CD4-positive, CD25-positive, alpha-beta regulatory T cell (primary cell): Measurements from ENCODE around the gene CDC73. TPM values are rescaled to one million over a fixed set of nuclear protein-coding genes. Genes with fewer than 3 reads are reported as not detected.
"Not testable (repeated sequence)": the region's sequence is repeated elsewhere in the genome, so short reads cannot be mapped to it uniquely, and the experiment has no call there.

Experiments used
- ATAC-seq, 2 donors: fragments of 150-1000 bp; cut with Tn5 transposase; one replicate each; pipeline ENCODE4 v1.10.0; 2021; ENCODE audit warnings: low read depth in 2 of 2, moderate number of reproducible peaks in 2 of 2, moderate library complexity in 1 of 2
- DNase-seq, 3 donors: peaks; one replicate each; pipeline versions ENCODE4 v3.0.0 to v3.0.0-alpha.2; 2012 to 2022; ENCODE audit warnings: mixed read lengths in 1 of 3
- H3K27ac ChIP-seq: one replicate; pipeline ENCODE4 v1.7.0; 2013; ENCODE audit warnings: mild to moderate bottlenecking, low read length; ENCODE audit not compliant: insufficient read depth, poor library complexity, severe bottlenecking
- H3K27me3 ChIP-seq: one replicate; pipeline ENCODE4 v1.7.0; 2013; ENCODE audit warnings: low read length; ENCODE audit not compliant: control insufficient read depth, insufficient read depth
- H3K36me3 ChIP-seq: one replicate; pipeline ENCODE4 v1.7.0; 2013; ENCODE audit warnings: mild to moderate bottlenecking, low read length, moderate library complexity; ENCODE audit not compliant: control insufficient read depth, insufficient read depth
- H3K4me1 ChIP-seq: 2 replicates; pipeline ENCODE4 v1.7.0; 2013; ENCODE audit warnings: mild to moderate bottlenecking, low read length; ENCODE audit not compliant: insufficient read depth, control insufficient read depth, poor library complexity, severe bottlenecking
- H3K4me3 ChIP-seq: one replicate; pipeline ENCODE4 v1.7.0; 2013; ENCODE audit warnings: low read depth, mild to moderate bottlenecking, low read length, moderate library complexity
- H3K9me3 ChIP-seq, 2 experiments: 1 replicate in 1 of 2; 2 replicates in 1 of 2; pipeline ENCODE4 v1.7.0; 2013; ENCODE audit warnings: low read length in 2 of 2, mild to moderate bottlenecking in 1 of 2, moderate library complexity in 1 of 2; ENCODE audit not compliant: control insufficient read depth in 2 of 2
- H3K27ac Mint-ChIP-seq, 3 donors: one replicate each; pipeline ENCODE4 v1.8.0; 2020 to 2022; ENCODE audit warnings: mild to moderate bottlenecking in 3 of 3, mixed read lengths in 3 of 3, moderate library complexity in 2 of 3
- H3K27me3 Mint-ChIP-seq: one replicate; pipeline ENCODE4 v1.8.0; 2022; ENCODE audit warnings: mild to moderate bottlenecking, mixed read lengths
- H3K36me3 Mint-ChIP-seq: one replicate; pipeline ENCODE4 v1.8.0; 2020; ENCODE audit warnings: mixed read lengths
- H3K4me1 Mint-ChIP-seq, 4 donors: one replicate each; pipeline ENCODE4 v1.8.0; 2020 to 2022; ENCODE audit warnings: mixed read lengths in 4 of 4, mild to moderate bottlenecking in 1 of 4
- H3K4me3 Mint-ChIP-seq, 4 donors: one replicate each; pipeline ENCODE4 v1.8.0; 2020 to 2022; ENCODE audit warnings: mild to moderate bottlenecking in 4 of 4, mixed read lengths in 4 of 4, moderate library complexity in 3 of 4
- H3K9me3 Mint-ChIP-seq, 7 donors: one replicate each; pipeline ENCODE4 v1.8.0; 2020 to 2022; ENCODE audit warnings: mixed read lengths in 7 of 7, mild to moderate bottlenecking in 3 of 7, moderate library complexity in 2 of 7
- polyA plus RNA-seq, 4 donors: library from polyadenylated mRNA; unstranded; fragments of 300-500 nt; fragmentation: Illumina TruSeq; gene quantifications; one replicate each; pipeline ENCODE4 v1.2.3, GENCODE V29; 2021
- total RNA-seq: library from RNA; stranded (reverse); gene quantifications from one replicate; pipeline ENCODE4 v1.2.3, GENCODE V29; 2022

Gene CDC73
- total and polyA plus RNA-seq, 5 donors from 2014 or later: 59.3 to 81.0 (median 64.0) TPM

- Histone ChIP-seq H3K4me1 (no peaks in the 10 kb centered on the region), H3K36me3 (peaks cover 12% of the 10 kb centered on the region), H3K27me3 (no peaks in the 10 kb centered on the region), H3K9me3 (no peaks in the 10 kb centered on the region), H3K27ac (no peak overlapping the region), H3K4me3 (no peak overlapping the region)
- DNase-seq (no peak), ATAC-seq (no peak)
- peaks cover 6 to 19% (median 10%) of the 10 kb centered on the region in 4 donors for H3K4me1 Mint-ChIP-seq
- no peaks in the 10 kb centered on the region for H3K9me3 Mint-ChIP-seq
- peaks cover 16% of the 10 kb centered on the region for H3K36me3 Mint-ChIP-seq
- no peak overlapping the region for H3K27ac Mint-ChIP-seq
- no peaks in the 10 kb centered on the region for H3K27me3 Mint-ChIP-seq
- no peak overlapping the region for H3K4me3 Mint-ChIP-seq
Measured at GRCh38 chr1:193259636-193260035, 137.8 kb downstream of the CDC73 start.

GRCh38 chr1:193260056-193260745, 138.4 kb downstream of the CDC73 start:
- H3K36me3 Mint-ChIP-seq: peaks cover 18% of the 10 kb centered on the region
- no peak overlapping the region for H3K4me3 Mint-ChIP-seq
- H3K4me1 ChIP-seq: no peaks in the 10 kb centered on the region
- no peak overlapping the region for H3K4me3 ChIP-seq
- no peak overlapping the region for H3K27ac ChIP-seq
- no peak overlapping the region for H3K27ac Mint-ChIP-seq
- no peak for DNase-seq
- no peaks in the 10 kb centered on the region for H3K27me3 Mint-ChIP-seq
- ATAC-seq: no peak
- H3K4me1 Mint-ChIP-seq: peaks cover 6 to 19% (median 10%) of the 10 kb centered on the region in 4 donors
- H3K27me3 ChIP-seq: no peaks in the 10 kb centered on the region
- H3K9me3 Mint-ChIP-seq: no peaks in the 10 kb centered on the region
- no peaks in the 10 kb centered on the region for H3K9me3 ChIP-seq
- H3K36me3 ChIP-seq: peaks cover 10% of the 10 kb centered on the region

GRCh38 chr1:193260896-193261295, 139.1 kb downstream of the CDC73 start:
- H3K4me1 Mint-ChIP-seq: peaks cover 6 to 21% (median 9%) of the 10 kb centered on the region in 4 donors
- ATAC-seq: no peak
- no peak for DNase-seq
- peak overlapping the region in 1 of 3 donors; percentile 65 for H3K27ac Mint-ChIP-seq
- no peak overlapping the region for H3K4me3 Mint-ChIP-seq
- H3K36me3 Mint-ChIP-seq: peaks cover 22% of the 10 kb centered on the region
- H3K27me3 Mint-ChIP-seq: no peaks in the 10 kb centered on the region
- no peaks in the 10 kb centered on the region for H3K27me3 ChIP-seq
- H3K27ac ChIP-seq: no peak overlapping the region
- peaks cover 0 to 3% (median 0%) of the 10 kb centered on the region in 7 donors for H3K9me3 Mint-ChIP-seq
- H3K9me3 ChIP-seq: no peaks in the 10 kb centered on the region
- no peak overlapping the region for H3K4me3 ChIP-seq
- peaks cover 10% of the 10 kb centered on the region for H3K36me3 ChIP-seq
- no peaks in the 10 kb centered on the region for H3K4me1 ChIP-seq

GRCh38 chr1:193262661-193263060, 140.8 kb downstream of the CDC73 start:
- no peak overlapping the region for H3K27ac ChIP-seq
- no peaks in the 10 kb centered on the region for H3K9me3 ChIP-seq
- no peak for DNase-seq
- H3K4me1 Mint-ChIP-seq: peaks cover 2 to 21% (median 5%) of the 10 kb centered on the region in 4 donors
- H3K4me1 ChIP-seq: no peaks in the 10 kb centered on the region
- no peak overlapping the region for H3K4me3 Mint-ChIP-seq
- no peak for ATAC-seq
- peaks cover 10% of the 10 kb centered on the region for H3K36me3 ChIP-seq
- H3K36me3 Mint-ChIP-seq: peaks cover 22% of the 10 kb centered on the region
- H3K27me3 Mint-ChIP-seq: no peaks in the 10 kb centered on the region
- no peaks in the 10 kb centered on the region for H3K27me3 ChIP-seq
- no peak overlapping the region for H3K4me3 ChIP-seq
- H3K9me3 Mint-ChIP-seq: peaks cover 0 to 3% (median 0%) of the 10 kb centered on the region in 7 donors
- peak overlapping the region in 1 of 3 donors; percentile 16 for H3K27ac Mint-ChIP-seq

GRCh38 chr1:193264313-193265065, 142.7 kb downstream of the CDC73 start:
- Histone ChIP-seq H3K4me3 (no peak overlapping the region), H3K27ac (no peak overlapping the region), H3K4me1 (no peaks in the 10 kb centered on the region), H3K36me3 (no peaks in the 10 kb centered on the region), H3K27me3 (no peaks in the 10 kb centered on the region), H3K9me3 (no peaks in the 10 kb centered on the region)
- Mint-ChIP-seq H3K27ac (no peak overlapping the region), H3K27me3 (no peaks in the 10 kb centered on the region), H3K9me3 (peaks cover 0 to 3% (median 0%) of the 10 kb centered on the region in 7 donors), H3K4me1 (peaks cover 2 to 17% (median 5%) of the 10 kb centered on the region in 4 donors), H3K36me3 (peaks cover 22% of the 10 kb centered on the region), H3K4me3 (no peak overlapping the region)
- ATAC-seq: no peak
- no peak for DNase-seq

- H3K36me3 ChIP-seq: no peaks in the 10 kb centered on the region
- Mint-ChIP-seq H3K9me3 (peaks cover 0 to 3% (median 0%) of the 10 kb centered on the region in 7 donors), H3K4me3 (no peak overlapping the region), H3K27ac (no peak overlapping the region), H3K27me3 (no peaks in the 10 kb centered on the region), H3K36me3 (peaks cover 22% of the 10 kb centered on the region), H3K4me1 (peaks cover 2 to 17% (median 5%) of the 10 kb centered on the region in 4 donors)
- H3K4me1 ChIP-seq: no peaks in the 10 kb centered on the region
- DNase-seq: no peak
- H3K27me3 ChIP-seq: no peaks in the 10 kb centered on the region
- no peak for ATAC-seq
- no peak overlapping the region for H3K27ac ChIP-seq
- no peaks in the 10 kb centered on the region for H3K9me3 ChIP-seq
- no peak overlapping the region for H3K4me3 ChIP-seq
Measured at GRCh38 chr1:193265716-193266115, 143.9 kb downstream of the CDC73 start.

- not testable (repeated sequence) for ATAC-seq, H3K9me3 Mint-ChIP-seq
- H3K4me1 Mint-ChIP-seq: peaks cover 2 to 17% (median 6%) of the 10 kb centered on the region in 4 donors
Measured at GRCh38 chr1:193266794-193267193, 145.0 kb downstream of the CDC73 start.

More at GRCh38 chr1:193266794-193267193, 145.0 kb downstream of the CDC73 start:
- H3K36me3 Mint-ChIP-seq: peaks cover 22% of the 10 kb centered on the region
- not testable (repeated sequence) for H3K27ac ChIP-seq, DNase-seq, H3K4me3 ChIP-seq, H3K4me3 Mint-ChIP-seq, H3K27me3 ChIP-seq, H3K27ac Mint-ChIP-seq, H3K36me3 ChIP-seq, H3K9me3 ChIP-seq, H3K27me3 Mint-ChIP-seq, H3K4me1 ChIP-seq
